HT1080 (cell line): ENCODE measurements around the gene DXO. TPM values are rescaled to one million over a fixed set of nuclear protein-coding genes. Genes with fewer than 3 reads are reported as not detected.
A peak's percentile ranks its signal among the peaks of the same experiment; 100 is the strongest.
"Not testable (repeated sequence)": the region's sequence is repeated elsewhere in the genome, so short reads cannot be mapped to it uniquely, and the experiment has no call there.

Source experiments
- DNase-seq: peaks from one replicate; pipeline ENCODE4 v3.0.0-alpha.2; 2015; ENCODE audit warnings: low read depth
- polyA plus RNA-seq, 2 experiments: library from polyadenylated mRNA; depleted of rRNA; stranded (reverse); fragments of >200 nt; gene quantifications; 2 replicates each; pipeline ENCODE4 v1.2.3, GENCODE V29; 2015
- total RNA-seq: library from RNA; depleted of rRNA; stranded (reverse); fragments of >200 nt; shearing (Covaris generic); gene quantifications from 2 replicates; pipeline ENCODE4 v1.2.3, GENCODE V29; 2014; rRNA removed

Gene DXO
- total RNA-seq = 25.4 and 30.1 TPM in 2 replicates
- 13.0 and 19.2 TPM in 2 replicates for polyA plus RNA-seq (2015; cell fraction: cytosol; rRNA removed)
- 47.8 and 53.3 TPM in 2 replicates for polyA plus RNA-seq (2015; cell fraction: nucleus; rRNA removed)

DNA sequence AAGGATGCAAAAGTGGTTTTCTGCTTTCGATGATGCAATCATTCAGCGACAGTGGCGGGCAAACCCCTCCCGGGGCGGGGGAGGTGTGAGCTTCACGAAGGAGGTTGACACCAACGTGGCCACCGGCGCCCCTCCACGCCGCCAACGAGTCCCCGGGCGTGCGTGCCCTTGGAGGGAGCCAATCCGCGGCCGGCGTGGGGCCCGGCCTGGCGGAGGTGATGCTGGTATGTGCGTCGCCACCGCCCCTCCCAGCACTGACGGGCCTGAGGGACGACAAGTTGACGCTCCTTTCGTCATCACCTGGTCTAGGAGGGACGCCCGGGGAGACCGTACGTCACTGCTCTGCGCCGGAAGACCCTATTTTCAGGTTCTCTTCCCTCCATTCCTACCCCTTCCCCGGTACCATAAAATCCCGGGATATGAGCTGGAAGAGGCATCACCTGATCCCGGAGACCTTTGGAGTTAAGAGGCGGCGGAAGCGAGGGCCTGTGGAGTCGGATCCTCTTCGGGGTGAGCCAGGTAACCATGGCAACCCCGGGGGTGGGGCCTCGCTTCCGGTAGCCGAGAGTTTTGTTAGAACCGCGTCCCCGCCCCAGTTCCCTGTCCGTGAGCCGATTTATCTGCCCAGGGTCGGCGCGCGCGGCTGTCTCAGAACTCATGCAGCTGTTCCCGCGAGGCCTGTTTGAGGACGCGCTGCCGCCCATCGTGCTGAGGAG lies at the start of gene DXO:
Gene DXO, minus strand, starts transcription at position 146 of the 716 bp plus-strand sequence. CDS start 463 bp downstream, outside the sequence.
- peak; percentile 99 for DNase-seq

DNA sequence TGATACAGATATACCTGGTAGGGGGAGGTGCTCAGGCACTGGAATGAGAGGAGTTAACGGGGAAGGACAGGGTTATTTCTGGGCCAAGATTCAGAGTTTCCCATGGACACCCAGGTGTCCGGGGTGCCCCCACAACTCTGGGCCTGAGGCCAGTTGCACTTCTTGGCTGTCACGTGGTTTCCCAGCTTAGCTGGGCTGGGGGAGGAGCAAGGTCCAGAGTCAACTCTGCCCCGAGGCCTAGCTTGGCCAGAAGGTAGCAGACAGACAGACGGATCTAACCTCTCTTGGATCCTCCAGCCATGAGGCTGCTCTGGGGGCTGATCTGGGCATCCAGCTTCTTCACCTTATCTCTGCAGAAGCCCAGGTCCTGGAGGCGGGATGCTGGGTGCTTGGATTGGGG lies 42.6 kb upstream of the DXO start, which contains the start of gene C4B:
Gene C4B, plus strand, starts transcription at position 249 of the 400 bp plus-strand sequence. Its CDS starts 51 bp downstream, at position 300.
- not testable (repeated sequence) for DNase-seq

DNA sequence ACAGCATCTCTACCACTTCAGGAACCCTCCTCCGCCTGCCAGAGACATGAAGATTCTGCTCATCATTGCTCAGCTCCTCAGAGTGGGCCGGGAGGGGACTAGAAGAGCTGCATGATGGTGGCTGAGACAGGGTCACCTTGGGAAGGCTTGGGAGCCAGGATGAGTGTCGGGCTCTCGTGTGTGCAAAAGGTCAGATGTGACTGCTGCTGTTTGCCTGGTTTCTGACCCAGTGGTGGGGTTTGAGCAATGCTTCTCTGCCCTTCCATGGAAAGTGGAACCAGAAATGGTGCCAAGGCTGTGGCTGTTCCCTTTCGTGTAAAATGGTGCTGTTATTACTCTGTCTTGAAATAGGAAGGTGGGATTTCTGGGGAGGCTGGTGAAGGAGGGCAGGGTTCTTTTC lies 41.8 kb upstream of the DXO start:
- not testable (repeated sequence) for DNase-seq

DNA sequence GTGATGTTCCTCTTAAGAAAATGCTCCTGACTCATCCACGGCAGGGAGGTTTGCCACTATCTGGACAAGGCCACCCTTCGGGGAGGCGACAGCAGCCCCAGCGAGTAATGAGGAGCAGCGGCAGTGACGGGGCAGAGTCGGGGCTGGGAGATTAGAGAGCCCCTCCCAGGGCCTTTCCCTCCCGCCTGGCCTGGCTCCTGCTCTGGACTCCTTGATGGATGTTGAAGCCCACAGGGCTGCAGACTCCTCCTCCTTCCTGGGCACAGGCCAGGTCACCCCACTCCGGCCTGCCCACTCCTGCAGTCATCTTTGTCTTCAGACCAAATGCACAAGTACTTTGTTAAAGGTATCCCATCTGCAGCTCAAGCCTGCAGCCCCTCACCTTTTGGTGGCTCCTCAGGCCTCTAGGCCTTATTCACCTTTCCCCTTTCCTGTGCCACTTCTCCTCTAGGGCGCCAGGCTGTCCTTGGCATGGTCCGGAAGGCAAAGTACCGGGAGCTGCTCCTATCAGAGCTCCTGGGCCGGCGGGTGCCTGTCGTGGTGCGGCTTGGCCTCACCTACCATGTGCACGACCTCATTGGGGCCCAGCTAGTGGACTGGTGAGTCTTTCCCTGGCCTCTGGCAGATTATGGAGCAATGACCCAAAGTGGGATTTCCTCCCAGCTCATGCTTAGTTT lies 41.1 kb upstream of the DXO start:
- not testable (repeated sequence) for DNase-seq

DNA sequence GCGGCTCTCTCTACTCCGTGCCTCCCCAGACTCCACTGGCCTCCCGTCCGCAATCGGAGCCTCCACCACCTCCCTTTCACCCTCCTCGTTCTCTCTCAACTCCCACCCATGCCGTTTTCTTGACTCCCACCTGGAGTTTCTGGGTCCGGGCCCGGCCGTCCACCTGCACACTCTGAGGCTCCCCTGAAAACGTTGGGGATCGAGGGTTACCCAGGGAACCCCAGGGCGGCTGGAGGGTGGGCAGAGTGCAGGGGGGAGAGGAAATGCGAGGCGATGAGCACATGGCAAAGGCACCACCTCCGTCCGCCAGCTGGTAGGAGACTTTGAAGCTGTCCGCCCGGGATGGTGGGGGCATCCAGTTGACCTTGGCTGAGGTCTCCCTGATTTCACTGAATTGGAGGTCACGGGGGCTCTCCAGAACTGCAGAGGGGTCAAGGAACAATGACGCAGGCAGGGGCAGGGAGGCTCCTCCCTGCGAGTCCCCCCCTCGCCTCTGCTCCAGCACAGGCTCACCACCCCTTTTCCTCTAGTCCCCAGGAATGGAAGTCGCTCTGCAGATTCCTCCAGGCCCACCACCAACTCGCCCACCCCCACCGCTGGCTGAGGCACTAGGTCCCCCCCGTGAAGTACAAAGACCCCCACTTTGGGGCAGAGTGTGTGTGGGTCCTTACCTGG lies 39.1 kb upstream of the DXO start:
- not testable (repeated sequence) for DNase-seq

DNA sequence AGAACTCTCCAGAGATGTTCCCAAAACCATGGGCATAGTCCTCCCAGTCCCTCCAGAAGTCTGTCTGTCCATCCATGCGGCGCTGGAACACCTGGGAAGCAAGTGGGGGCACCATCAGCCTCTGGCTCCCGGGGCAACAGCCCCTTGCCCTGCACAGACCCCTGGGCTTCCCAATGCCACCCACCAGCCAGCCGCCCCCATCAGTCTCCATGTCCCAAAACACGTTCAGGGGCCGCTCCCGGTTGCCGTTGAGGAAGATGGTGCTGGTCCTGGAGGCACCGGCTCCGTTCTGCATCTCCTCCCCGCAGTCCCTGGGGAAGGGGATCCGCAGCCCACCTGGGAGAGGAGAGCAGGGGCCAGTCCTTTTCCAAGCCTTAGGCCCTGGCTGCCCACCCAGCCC lies 37.6 kb upstream of the DXO start:
- not testable (repeated sequence) for DNase-seq

DNA sequence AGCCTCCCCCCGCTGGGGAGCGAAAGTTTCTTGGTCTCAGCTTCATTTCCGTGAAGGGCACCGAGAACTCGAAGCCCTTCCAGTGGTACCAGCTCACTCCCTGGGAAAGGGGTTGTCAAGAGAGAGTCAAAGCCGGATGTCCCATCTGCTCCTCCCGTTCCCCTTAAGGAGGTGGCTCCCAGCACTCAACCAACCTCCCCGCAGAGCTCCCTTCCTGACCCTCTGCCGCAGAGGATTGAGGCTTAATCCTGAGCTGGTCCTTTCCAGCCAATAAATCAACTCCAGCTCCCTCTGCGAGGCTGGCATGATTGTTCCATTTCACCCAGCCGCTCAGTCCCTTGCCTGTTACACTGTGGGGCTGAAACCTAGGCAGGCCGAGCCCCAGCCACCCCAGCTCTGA lies 36.7 kb upstream of the DXO start:
- not testable (repeated sequence) for DNase-seq

DNA sequence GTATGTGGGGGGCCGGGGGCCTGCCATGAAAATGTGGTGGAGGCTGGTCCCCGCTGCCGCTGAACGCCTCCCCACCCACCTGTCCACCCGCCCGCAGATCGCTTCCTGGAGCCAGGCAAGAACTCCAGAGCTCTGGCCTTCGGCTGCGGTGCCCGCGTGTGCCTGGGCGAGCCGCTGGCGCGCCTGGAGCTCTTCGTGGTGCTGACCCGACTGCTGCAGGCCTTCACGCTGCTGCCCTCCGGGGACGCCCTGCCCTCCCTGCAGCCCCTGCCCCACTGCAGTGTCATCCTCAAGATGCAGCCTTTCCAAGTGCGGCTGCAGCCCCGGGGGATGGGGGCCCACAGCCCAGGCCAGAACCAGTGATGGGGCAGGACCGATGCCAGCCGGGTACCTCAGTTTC lies 36.1 kb upstream of the DXO start:
- not testable (repeated sequence) for DNase-seq

DNA sequence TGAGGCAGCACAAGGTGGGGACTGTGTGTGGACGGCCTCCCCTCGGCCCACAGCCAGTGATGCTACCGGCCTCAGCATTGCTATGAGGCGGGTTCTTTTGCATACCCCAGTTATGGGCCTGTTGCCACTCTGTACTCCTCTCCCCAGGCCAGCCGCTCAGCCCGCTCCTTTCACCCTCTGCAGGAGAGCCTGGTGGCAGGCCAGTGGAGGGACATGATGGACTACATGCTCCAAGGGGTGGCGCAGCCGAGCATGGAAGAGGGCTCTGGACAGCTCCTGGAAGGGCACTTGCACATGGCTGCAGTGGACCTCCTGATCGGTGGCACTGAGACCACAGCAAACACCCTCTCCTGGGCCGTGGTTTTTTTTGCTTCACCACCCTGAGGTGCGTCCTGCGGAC lies 35.1 kb upstream of the DXO start:
- not testable (repeated sequence) for DNase-seq

DNA sequence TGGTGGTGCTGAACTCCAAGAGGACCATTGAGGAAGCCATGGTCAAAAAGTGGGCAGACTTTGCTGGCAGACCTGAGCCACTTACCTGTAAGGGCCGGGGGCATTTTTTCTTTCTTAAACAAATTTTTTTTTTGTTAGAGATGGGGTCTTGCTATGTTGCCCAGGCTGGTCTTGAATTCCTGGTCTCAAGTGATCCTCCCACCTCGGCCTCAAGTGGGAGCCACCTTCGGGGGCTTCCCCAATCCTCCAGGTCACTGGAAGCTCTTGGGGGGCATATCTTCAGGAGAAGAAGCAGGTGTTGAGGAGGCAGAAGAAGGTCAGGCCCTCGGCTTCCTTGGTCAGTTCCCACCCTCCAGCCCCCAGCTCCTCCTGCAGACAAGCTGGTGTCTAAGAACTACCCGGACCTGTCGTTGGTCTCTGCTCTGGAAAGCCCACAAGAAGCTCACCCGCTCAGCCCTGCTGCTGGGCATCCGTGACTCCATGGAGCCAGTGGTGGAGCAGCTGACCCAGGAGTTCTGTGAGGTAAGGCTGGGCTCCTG lies 34.1 kb upstream of the DXO start:
- DNase-seq = not testable (repeated sequence)

DNA sequence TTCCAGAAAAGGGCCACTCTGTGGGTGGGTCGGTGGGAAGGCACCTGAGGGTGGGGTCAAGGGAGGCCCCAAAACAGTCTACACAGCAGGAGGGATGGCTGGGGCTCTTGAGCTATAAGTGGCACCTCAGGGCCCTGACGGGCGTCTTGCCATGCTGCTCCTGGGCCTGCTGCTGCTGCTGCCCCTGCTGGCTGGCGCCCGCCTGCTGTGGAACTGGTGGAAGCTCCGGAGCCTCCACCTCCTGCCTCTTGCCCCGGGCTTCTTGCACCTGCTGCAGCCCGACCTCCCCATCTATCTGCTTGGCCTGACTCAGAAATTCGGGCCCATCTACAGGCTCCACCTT lies 33.6 kb upstream of the DXO start:
- not testable (repeated sequence) for DNase-seq

DNA sequence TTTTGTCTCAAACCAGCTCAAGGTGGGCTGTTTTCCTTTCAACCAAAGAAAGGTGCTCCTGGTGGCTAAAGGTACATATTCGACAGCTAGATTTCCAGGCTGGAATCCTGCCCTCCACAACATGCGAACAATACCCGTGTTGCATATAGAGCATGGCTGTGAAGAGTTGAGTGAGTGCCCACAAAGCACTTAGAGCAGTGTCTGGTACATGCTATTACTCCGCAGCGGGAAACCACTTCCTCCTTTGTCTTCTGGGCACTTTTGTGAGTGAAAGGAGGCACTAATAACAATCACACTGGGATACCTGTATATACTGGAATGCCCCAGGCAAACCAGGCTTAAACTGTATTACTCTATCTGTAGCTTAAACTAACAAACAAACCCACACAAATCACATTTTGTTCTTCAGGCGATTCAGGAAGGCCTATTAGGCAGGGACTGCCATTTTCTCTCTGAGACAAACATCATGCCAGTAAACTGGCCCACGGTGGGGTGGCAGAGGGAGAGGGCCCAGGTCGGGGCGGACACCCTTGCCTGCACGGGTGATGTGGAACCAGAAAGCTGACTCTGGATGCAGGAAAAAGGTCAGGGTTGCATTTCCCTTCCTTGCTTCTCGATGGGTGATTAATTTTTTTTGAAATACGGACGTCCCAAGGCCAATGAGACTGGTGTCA lies 33.1 kb upstream of the DXO start:
- not testable (repeated sequence) for DNase-seq

DNA sequence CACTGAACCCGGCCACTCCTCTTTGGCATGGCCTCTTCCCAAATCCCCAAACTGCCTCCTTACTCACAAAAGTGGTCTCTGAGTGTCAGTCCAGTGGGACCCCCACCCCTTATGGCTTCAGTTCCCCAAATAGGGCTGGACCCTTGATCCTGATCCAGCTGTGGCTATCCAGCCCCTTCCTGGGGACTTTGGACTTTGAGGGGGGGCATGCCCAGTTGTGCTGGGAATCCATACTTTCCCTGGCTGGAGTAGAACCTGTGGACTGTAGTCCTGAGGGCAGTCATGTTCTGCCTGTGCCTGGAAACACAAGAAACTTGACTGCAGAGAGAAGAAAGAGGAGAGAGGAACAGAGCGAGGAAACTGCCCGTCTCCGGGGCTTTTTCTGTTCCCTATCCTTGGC lies 32.5 kb upstream of the DXO start:
- DNase-seq = not testable (repeated sequence)

DNA sequence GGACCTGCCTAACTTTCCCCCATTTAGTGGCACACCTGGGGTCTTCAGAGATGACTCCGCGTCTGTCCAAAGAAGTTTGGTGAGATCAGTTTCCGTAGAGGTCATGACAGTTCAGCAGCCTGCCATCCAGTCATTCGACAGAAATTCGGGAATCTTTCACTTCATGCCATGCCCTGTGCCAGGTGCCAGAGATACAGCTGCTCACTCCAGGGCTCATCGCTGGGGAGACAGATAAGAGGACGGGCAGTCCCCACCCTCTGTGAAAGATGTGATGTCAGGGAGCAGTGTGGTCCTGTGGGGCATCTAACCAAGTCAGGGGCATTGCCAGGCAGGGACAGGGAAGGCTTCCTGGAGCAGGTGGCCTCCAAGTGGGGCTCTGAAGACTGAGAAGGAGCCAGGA lies 31.4 kb upstream of the DXO start:
- DNase-seq = not testable (repeated sequence)

DNA sequence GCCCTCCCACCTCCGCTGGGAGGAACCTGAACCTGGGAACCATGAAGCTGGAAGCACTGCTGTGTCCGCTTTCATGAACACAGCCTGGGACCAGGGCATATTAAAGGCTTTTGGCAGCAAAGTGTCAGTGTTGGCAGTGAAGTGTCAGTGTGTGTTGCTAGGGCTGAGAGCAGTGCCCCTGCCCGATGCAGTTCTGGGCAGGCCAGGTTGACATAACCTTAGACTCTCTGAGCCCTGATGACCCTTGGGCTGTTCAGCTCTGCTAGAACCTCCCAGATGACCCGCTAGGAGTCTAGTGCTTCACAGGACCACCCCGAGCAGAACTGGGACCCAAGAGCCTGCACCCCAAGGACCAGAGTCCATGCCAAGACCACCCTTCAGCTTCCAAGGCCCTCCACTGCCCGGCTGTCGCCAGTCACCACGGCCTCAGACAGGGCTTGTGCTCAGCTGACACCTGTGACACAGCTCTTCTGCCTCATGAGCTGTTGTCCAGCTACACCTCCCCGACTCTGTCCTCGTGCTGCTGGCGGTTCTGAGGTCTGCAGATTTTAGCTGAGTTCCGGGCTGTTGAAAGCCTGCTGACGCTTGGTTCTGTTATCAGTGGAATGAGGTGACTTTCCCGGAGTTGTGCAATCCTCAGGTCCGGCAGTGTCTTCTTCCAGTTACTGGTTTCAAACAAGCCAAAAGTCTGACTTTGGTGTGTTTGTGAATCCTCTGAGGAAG lies 30.8 kb upstream of the DXO start:
- not testable (repeated sequence) for DNase-seq

DNA sequence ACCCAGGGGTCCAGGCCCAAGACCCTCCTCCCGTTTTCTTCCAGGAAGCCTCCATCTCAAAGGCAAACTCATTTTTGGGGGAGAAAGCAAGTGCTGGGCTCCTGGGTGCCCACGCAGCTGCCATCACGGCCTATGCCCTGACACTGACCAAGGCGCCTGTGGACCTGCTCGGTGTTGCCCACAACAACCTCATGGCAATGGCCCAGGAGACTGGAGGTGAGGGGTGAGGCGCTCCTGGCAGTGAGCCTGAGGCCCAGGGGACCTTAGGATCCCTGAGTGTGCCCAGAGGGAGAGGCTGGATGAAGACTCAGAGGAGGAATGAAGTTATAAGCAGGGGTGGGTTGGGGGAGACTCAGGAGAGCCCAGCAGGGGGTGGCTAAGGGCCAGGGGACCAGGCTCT lies 24.4 kb upstream of the DXO start:
- not testable (repeated sequence) for DNase-seq

DNA sequence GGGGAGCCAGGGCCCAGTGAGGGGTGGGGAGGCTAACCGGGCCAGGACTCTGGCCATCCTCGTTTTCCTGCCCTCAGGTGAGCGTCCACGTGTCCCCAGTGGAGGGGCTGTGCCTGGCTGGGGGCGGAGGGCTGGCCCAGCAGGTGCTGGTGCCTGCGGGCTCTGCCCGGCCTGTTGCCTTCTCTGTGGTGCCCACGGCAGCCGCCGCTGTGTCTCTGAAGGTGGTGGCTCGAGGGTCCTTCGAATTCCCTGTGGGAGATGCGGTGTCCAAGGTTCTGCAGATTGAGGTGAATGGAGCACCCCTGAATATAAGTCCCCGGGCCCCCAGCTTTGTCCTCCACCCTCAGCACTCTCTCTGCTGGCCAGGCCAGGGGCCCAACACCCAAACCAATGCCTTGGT lies 22.5 kb upstream of the DXO start:
- not testable (repeated sequence) for DNase-seq

DNA sequence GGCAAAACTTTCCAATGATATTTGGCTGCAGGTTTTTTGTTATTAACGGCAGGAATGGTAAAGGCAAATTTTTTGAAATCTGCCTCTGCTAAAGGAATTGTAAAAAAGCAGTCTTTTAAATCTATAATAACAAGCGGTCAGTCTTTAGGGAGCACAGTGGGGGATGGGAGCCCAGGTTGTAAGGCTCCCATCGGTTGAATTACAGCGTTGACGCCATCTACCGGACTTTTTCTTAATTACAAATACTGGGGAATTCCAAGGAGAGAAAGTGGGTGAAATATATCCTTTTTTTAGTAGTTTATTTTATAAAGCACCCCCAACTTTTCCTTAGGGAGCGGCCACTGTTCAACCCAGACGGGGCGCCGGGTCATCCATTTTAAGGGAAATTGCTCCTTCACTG lies 17.4 kb upstream of the DXO start:
- not testable (repeated sequence) for DNase-seq

DNA sequence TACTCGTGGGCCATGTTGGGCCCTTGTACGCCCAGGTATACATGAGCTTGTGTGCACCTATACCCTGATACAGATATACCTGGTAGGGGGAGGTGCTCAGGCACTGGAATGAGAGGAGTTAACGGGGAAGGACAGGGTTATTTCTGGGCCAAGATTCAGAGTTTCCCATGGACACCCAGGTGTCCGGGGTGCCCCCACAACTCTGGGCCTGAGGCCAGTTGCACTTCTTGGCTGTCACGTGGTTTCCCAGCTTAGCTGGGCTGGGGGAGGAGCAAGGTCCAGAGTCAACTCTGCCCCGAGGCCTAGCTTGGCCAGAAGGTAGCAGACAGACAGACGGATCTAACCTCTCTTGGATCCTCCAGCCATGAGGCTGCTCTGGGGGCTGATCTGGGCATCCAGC lies 9.8 kb upstream of the DXO start, which contains the start of gene C4A:
Gene C4A, plus strand, starts transcription at position 314 of the 400 bp plus-strand sequence. Its CDS starts 51 bp downstream, at position 365.
- DNase-seq = not testable (repeated sequence)

DNA sequence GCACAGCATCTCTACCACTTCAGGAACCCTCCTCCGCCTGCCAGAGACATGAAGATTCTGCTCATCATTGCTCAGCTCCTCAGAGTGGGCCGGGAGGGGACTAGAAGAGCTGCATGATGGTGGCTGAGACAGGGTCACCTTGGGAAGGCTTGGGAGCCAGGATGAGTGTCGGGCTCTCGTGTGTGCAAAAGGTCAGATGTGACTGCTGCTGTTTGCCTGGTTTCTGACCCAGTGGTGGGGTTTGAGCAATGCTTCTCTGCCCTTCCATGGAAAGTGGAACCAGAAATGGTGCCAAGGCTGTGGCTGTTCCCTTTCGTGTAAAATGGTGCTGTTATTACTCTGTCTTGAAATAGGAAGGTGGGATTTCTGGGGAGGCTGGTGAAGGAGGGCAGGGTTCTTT lies 9.1 kb upstream of the DXO start:
- not testable (repeated sequence) for DNase-seq
